ENCODE measurements around the gene CPLX4. TPM values are rescaled to one million over a fixed set of nuclear protein-coding genes. Genes with fewer than 3 reads are reported as not detected.

CPLX4 gene
- total and polyA plus RNA-seq, 2 of the 13 experiments (the other 11 are each of a cell fraction or from before 2014, with no cell fraction given), result not detected

DNA sequence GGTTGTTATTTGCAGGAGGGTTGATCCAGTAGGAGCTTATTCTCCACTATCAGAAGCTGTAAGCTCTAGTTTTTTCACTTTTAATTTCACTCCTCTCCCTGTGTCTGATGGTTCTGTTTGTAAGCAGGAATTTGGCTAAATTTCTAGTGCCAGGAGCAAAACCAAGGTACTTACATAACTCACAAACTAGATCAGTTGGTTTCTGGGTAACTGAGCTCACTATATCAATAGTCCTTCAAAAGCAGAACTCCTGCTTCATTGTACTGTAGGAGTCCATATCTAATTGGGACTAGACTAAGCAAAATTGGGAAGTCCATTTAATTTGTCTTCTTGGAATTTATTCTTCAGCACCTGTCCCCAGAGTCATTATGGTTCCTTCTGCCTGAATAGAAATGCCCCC lies 25.1 kb downstream of the CPLX4 start (continued):
- no peak for TF ChIP-seq ATF7-NPFF (CRISPR knock-in tag; IDR thresholded peaks at IDR 0.05; ENCODE audit: low read depth)
- TF ChIP-seq CBX5 (CRISPR knock-in tag; IDR thresholded peaks at IDR 0.05; ENCODE audit: borderline replicate concordance), result no peak

DNA sequence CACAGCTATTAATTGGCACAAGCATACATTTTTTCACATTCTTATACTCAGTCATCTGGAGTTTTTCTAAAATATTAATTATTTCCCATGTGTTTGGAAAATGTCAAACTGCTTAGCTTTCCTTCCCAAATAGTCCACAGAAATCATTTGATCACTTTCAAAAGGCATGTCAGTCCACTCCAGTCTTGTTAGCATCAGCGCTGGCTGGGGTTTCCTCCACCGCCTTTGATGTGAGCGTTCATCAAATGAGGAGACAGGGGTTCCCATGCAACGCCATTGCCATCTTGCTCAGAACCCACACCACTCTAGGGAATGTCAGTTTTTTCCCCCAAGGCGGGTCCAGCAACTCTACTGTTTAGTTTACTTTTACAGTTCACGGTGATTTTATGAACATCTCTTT lies 32.1 kb downstream of the CPLX4 start:
- no peaks in the 10 kb centered on the region for H3K36me3 ChIP-seq (replicated peaks in 1 of 2; ENCODE audit: control insufficient read depth in 1 of 2, insufficient read depth in 2 of 2, low read length in 2 of 2)
- no peak overlapping the region for H3K9ac ChIP-seq (ENCODE audit: insufficient read depth, low read depth, low read length)
- no peaks in the 10 kb centered on the region for H3K9me3 ChIP-seq (ENCODE audit: low read length)
- no peak overlapping the region for H3K27ac ChIP-seq (ENCODE audit: extremely low read length, insufficient read depth, low read length)
- WGBS (ENCODE audit: low lambda C conversion rate), result 21% methylated on average over 6 of the region's 6 CpGs
- TF ChIP-seq TBP (CRISPR knock-in tag; IDR thresholded peaks at IDR 0.05), result no peak
- no peak for TF ChIP-seq RFXAP (CRISPR knock-in tag; IDR thresholded peaks at IDR 0.05; ENCODE audit: borderline replicate concordance)
- TF ChIP-seq ZEB1 (IDR thresholded peaks at IDR 0.05; ENCODE audit: insufficient replicate concordance, low read depth), result no peak
- no peak for TF ChIP-seq CBX2 (IDR thresholded peaks at IDR 0.05; ENCODE audit: low read depth, low read length)
- no peak for TF ChIP-seq CBX2 (CRISPR knock-in tag; IDR thresholded peaks at IDR 0.05; ENCODE audit: low read depth)
- no peak for TF ChIP-seq GATA4 (IDR thresholded peaks at IDR 0.05; ENCODE audit: borderline replicate concordance, low read depth)
- no peak for TF ChIP-seq ZNF235 (CRISPR knock-in tag; IDR thresholded peaks at IDR 0.05; ENCODE audit: borderline replicate concordance)
- TF ChIP-seq NR2C2 (CRISPR knock-in tag; IDR thresholded peaks at IDR 0.05; ENCODE audit: borderline replicate concordance), result no peak
- no peak for TF ChIP-seq ZNF75D (CRISPR knock-in tag; IDR thresholded peaks at IDR 0.05; ENCODE audit: borderline replicate concordance)
- no peaks in the 10 kb centered on the region for H3K79me2 ChIP-seq (ENCODE audit: insufficient read depth, low read length)
- H3K27me3 ChIP-seq (ENCODE audit: control insufficient read depth in 1 of 2, insufficient read depth in 2 of 2, low read length in 2 of 2), result peaks cover 1 to 36% of the 10 kb centered on the region in 2 experiments; a peak in 4 of 5 replicates
- FAIRE-seq (no peak), DNase-seq (ENCODE audit: low spot score) (no peak), ATAC-seq (no peak)
- H3K4me3 ChIP-seq (replicated peaks in 1 of 3; ENCODE audit: insufficient read depth in 1 of 3, low read depth in 2 of 3, low read length in 3 of 3), result no peak overlapping the region
- POLR2A ChIA-PET, result no interaction called here
- CTCF ChIA-PET (ENCODE audit: low intra/inter-chr PET ratio, low total read pairs), result no interaction called here
- no TSS peak for BruUV-seq (replicated peaks)
- H4K20me1 ChIP-seq (ENCODE audit: insufficient read depth, low read length), result no peaks in the 10 kb centered on the region
- H3K4me1 ChIP-seq (ENCODE audit: insufficient read depth, low read length), result no peaks in the 10 kb centered on the region
- H2AFZ ChIP-seq (ENCODE audit: low read length), result no peak overlapping the region
- intact Hi-C loops (cut with micrococcal nuclease; ENCODE audit: unreplicated experiment) (no loop called here), in situ Hi-C loops (cut with HindIII; ENCODE audit: extremely low pct_ligation_motif_present, low pct_unique_long_range_greater_than_20kb) (no loop called here)
- H3K4me2 ChIP-seq (ENCODE audit: low read depth, low read length), result no peak overlapping the region
